B cell (primary cell): ENCODE data around the gene LCN2. TPM values are rescaled to one million over a fixed set of nuclear protein-coding genes. Genes with fewer than 3 reads are reported as not detected.

Experiments used
- ATAC-seq: fragments of 200-7000 bp; cut with Tn5 transposase; one replicate; pipeline ENCODE4 v1.10.0; 2021; ENCODE audit warnings: low read depth, mild to moderate bottlenecking, moderate number of reproducible peaks, moderate library complexity
- CTCF ChIA-PET: fragments of 350-600 bp; sonication (Branson Sonifier 250); formaldehyde crosslinking; loops from one replicate; lab custom pipeline; 2021; ENCODE audit warnings: antibody characterized with exemption, inconsistent platforms; lab: Charles Lee
- POLR2A ChIA-PET: fragments of 350-600 bp; sonication (Branson Sonifier 250); formaldehyde crosslinking; loops from one replicate; lab custom pipeline; 2021; ENCODE audit warnings: antibody characterized with exemption; lab: Charles Lee
- DNase-seq: peaks from one replicate; pipeline ENCODE4 v3.0.0; 2013
- H2AFZ ChIP-seq: 2 replicates; pipeline ENCODE4 v1.6.1; 2012; ENCODE audit warnings: mild to moderate bottlenecking, low read depth, low read length; ENCODE audit not compliant: insufficient read depth, poor library complexity, severe bottlenecking
- H3K27ac ChIP-seq, 2 donors: 1 replicate in 1 of 2; 2 replicates in 1 of 2; pipeline ENCODE4 v1.5.1; 2012 to 2013; ENCODE audit warnings: low read length in 2 of 2, mild to moderate bottlenecking in 2 of 2, moderate library complexity in 1 of 2
- H3K27me3 ChIP-seq, 4 experiments: fragments of 200-600 bp in 1 of 4; sonication (generic) in 1 of 4; replicated peaks in 1 of 4; 1 replicate in 2 of 4; 2 replicates in 2 of 4; pipeline versions ENCODE4 v1.6.1 to v1.7.0; 2013 to 2016; ENCODE audit warnings: low read length in 3 of 4, mild to moderate bottlenecking in 2 of 4, mixed read lengths in 1 of 4, moderate library complexity in 1 of 4; ENCODE audit not compliant: insufficient read depth in 4 of 4, control insufficient read depth in 3 of 4; ENCODE audit errors: control extremely low read depth in 1 of 4
- H3K36me3 ChIP-seq, 2 experiments: replicated peaks in 1 of 2; 1 replicate in 1 of 2; 2 replicates in 1 of 2; pipeline versions ENCODE4 v1.6.1 to v1.7.1; 2013; ENCODE audit warnings: low read length in 1 of 2; ENCODE audit not compliant: insufficient read depth in 2 of 2, control insufficient read depth in 1 of 2; ENCODE audit errors: control extremely low read depth in 1 of 2, extremely low read depth in 1 of 2
- H3K4me1 ChIP-seq, 2 donors: fragments of 200-600 bp in 1 of 2; sonication (generic) in 1 of 2; 1 replicate in 1 of 2; 2 replicates in 1 of 2; pipeline versions ENCODE4 v1.5.1 to v1.6.1; 2013 to 2017; ENCODE audit warnings: low read length in 2 of 2; ENCODE audit not compliant: control insufficient read depth in 2 of 2, insufficient read depth in 2 of 2
- H3K4me2 ChIP-seq: replicated peaks from 2 replicates; pipeline ENCODE3; 2012; ENCODE audit warnings: mild to moderate bottlenecking, low read depth, low read length; ENCODE audit not compliant: poor library complexity, severe bottlenecking
- H3K4me3 ChIP-seq, 5 experiments: fragments of 200-600 bp in 1 of 5; sonication (generic) in 1 of 5; 1 replicate in 3 of 5; 2 replicates in 2 of 5; pipeline versions ENCODE4 v1.5.1 to v1.7.0; 2011 to 2016; ENCODE audit warnings: low read length in 4 of 5, mild to moderate bottlenecking in 4 of 5, low read depth in 2 of 5, control low read depth in 1 of 5, moderate library complexity in 1 of 5; ENCODE audit not compliant: insufficient read depth in 1 of 5; ENCODE audit errors: control extremely low read depth in 1 of 5, extremely low read depth in 1 of 5
- H3K79me2 ChIP-seq: fragments of 200-600 bp; sonication (generic); one replicate; pipeline ENCODE4 v1.6.0; 2016; ENCODE audit warnings: low read length; ENCODE audit not compliant: control insufficient read depth, insufficient read depth
- H3K9ac ChIP-seq: fragments of 200-600 bp; sonication (generic); 2 replicates; pipeline ENCODE4 v1.6.1; 2017; ENCODE audit warnings: mild to moderate bottlenecking, low read length, moderate library complexity
- H3K9me3 ChIP-seq, 3 donors: one replicate each; pipeline versions ENCODE4 v1.6.1 to v1.7.1; 2013; ENCODE audit warnings: low read length in 2 of 3; ENCODE audit not compliant: control insufficient read depth in 2 of 3, insufficient read depth in 1 of 3; ENCODE audit errors: control extremely low read depth in 1 of 3
- H4K20me1 ChIP-seq: 2 replicates; pipeline ENCODE4 v1.6.0; 2012; ENCODE audit warnings: mild to moderate bottlenecking, low read length; ENCODE audit not compliant: insufficient read depth, control insufficient read depth, poor library complexity, severe bottlenecking
- H3K27ac Mint-ChIP-seq: one replicate; pipeline ENCODE4 v1.8.0; 2021; ENCODE audit warnings: mixed read lengths
- H3K27me3 Mint-ChIP-seq: one replicate; pipeline ENCODE4 v1.8.0; 2021; ENCODE audit warnings: mixed read lengths
- H3K4me1 Mint-ChIP-seq: one replicate; pipeline ENCODE4 v1.8.0; 2021; ENCODE audit warnings: mixed read lengths
- H3K4me3 Mint-ChIP-seq: one replicate; pipeline ENCODE4 v1.8.0; 2021; ENCODE audit warnings: mixed read lengths
- H3K9me3 Mint-ChIP-seq: one replicate; pipeline ENCODE4 v1.8.0; 2022; ENCODE audit warnings: mixed read lengths; ENCODE audit not compliant: insufficient read depth
- CTCF ChIP-seq: fragments of 200-600 bp; IDR thresholded peaks from one replicate; pipeline ENCODE4 v1.8.0; 2022; ENCODE audit warnings: antibody characterized with exemption, mild to moderate bottlenecking
- EZH2 ChIP-seq: IDR thresholded peaks from 2 replicates; pipeline ENCODE4 v1.6.1; 2012; ENCODE audit warnings: borderline replicate concordance, low read depth, mild to moderate bottlenecking, moderate library complexity, low read length; ENCODE audit not compliant: insufficient read depth, poor library complexity, severe bottlenecking
- WGBS: methylation state at CpG from one replicate; pipeline ENCODE4 v1.1.5; 2013; ENCODE audit warnings: missing lambda C conversion rate; ENCODE audit not compliant: insufficient coverage; 5-methylcytosine and 5-hydroxymethylcytosine counted together
- intact Hi-C: fragments of 100-400 bp; cut with micrococcal nuclease; formaldehyde crosslinking; loops from one replicate; pipeline ENCODE4 v1.10.0; 2022
- polyA plus RNA-seq: library from polyadenylated mRNA; depleted of rRNA; stranded (reverse); fragments of >200 nt; gene quantifications from 2 replicates; pipeline ENCODE4 v1.2.3, GENCODE V29; 2012
- total RNA-seq, 2 donors: library from RNA; stranded (reverse); fragments of 120-200 nt in 1 of 2; gene quantifications; 1 replicate in 1 of 2; 2 replicates in 1 of 2; pipeline versions ENCODE4 v1.2.3 to v1.2.4, GENCODE V29; 2013 to 2022

LCN2 gene
- total and polyA plus RNA-seq, 2 donors (not counting 1 experiment from before 2014, with no cell fraction given), result not detected

GRCh38 chr9:128191406-128192046, 42.3 kb downstream of the LCN2 start, which contains the start of gene CIZ1:
Gene CIZ1, minus strand, starts transcription at chr9:128191572. Its CDS starts 715 bp downstream, at chr9:128190857.
- H3K9me3 Mint-ChIP-seq, result no peaks in the 10 kb centered on the region
- WGBS, result under 1% methylated on average over 71 of the region's 71 CpGs
- peak; percentile 88 for DNase-seq
- TF ChIP-seq EZH2 (no peak), CTCF (peak; percentile 84)
- Histone ChIP-seq H3K27me3 (no peaks in the 10 kb centered on the region), H2AFZ (peak within 1 kb of the TSS; percentile 93), H3K9ac (peak within 1 kb of the TSS; percentile 83), H3K4me3 (peak within 1 kb of the TSS; percentile 26 to 82 (median 73)), H3K27ac (peak within 1 kb of the TSS; percentile 44 to 76), H3K9me3 (no peaks in the 10 kb centered on the region), H3K36me3 (peaks cover 0 to 17% of the 10 kb centered on the region in 2 experiments), H3K4me2 (peak within 1 kb of the TSS; percentile 75), H3K79me2 (peaks cover 39% of the 10 kb centered on the region), H3K4me1 (peaks cover 12 to 24% of the 10 kb centered on the region in 2 donors), H4K20me1 (no peaks in the 10 kb centered on the region)
- intact Hi-C loops, result loop anchor here (1.0 to 10.0 kb wide), 7 partner anchors 12 to 363 kb away; partner anchors contain the start of genes BBLN, CERCAM, COQ4 and DNM1
- peak; percentile 90 for ATAC-seq
- ChIA-PET POLR2A (interaction anchor here (0.7 to 1.6 kb wide), 2 partner anchors 31 to 85 kb away, joined by 3 to 11 read pairs; partner anchors contain the start of genes BBLN, GOLGA2 and SWI5), CTCF (interaction anchor here (0.6 to 2.0 kb wide), 6 partner anchors 10 to 1635 kb away, joined by 3 to 5 read pairs (median 4); partner anchors contain the start of gene BBLN)
- peak within 1 kb of the TSS; percentile 92 for H3K27ac Mint-ChIP-seq
- H3K4me3 Mint-ChIP-seq, result peak within 1 kb of the TSS; percentile 94
- no peaks in the 10 kb centered on the region for H3K27me3 Mint-ChIP-seq
- peaks cover 29% of the 10 kb centered on the region for H3K4me1 Mint-ChIP-seq
